Measurements from ENCODE around the gene RBM33.

The RBM33 gene

DNA sequence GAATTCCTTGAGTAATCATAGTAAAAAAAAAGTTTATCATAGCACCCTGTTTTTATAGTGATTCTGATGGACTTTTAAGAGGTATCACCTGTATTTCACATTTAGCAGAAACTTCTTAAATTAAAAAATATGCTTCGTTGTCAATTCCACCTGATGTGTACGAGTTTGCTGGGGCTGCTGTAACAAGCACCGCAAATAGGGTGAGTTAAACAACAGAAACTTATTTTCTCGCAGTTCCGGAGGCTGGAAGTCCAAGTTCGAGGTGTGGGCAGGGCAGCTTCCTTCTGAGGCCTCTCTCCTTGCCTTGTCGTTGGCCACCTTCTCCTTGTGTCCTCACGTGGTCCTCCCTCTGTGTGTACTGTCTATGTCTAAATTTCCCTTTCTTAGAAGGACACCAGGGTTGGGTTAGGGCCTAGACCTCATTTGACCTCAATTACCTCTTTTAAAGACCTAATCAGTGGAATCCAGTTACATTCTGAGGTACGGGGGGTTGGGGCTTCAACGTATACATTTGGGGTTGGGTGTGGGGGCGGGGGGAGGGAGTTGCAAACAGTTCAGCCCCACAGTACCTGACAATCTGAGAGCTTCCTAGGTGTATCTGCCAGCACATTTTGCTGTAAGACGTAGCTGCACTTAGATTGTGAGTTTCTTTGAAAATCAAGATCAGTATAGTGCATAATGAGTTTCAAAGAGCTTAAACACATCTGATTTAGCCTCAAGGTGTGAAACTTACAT is 72.7 kb downstream of the RBM33 start:
- DNase-seq (ENCODE audit: insufficient read length, low spot score) (no peak), FAIRE-seq (no peak)

DNA sequence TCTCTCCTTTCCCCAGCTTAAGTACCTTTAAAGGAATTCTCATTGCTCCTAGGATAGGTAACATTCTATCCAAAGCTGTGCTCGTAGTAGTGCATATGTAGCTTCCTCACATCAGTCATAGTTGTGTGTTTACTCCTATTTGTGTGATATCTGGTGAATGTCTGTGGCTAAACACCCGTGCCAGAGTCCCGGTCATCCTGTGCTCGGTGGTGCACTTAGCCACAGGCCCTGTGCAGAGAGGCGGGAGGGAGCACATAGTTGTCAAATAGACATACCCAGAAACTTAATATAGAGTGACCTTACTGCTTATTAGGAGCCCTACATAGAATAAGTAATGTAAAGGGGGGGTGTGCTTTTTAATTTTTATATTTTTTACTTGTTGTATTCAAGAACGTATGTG is 76.6 kb downstream of the RBM33 start:
- FAIRE-seq (peak; percentile 89), DNase-seq (ENCODE audit: insufficient read length, low spot score) (no peak)

DNA sequence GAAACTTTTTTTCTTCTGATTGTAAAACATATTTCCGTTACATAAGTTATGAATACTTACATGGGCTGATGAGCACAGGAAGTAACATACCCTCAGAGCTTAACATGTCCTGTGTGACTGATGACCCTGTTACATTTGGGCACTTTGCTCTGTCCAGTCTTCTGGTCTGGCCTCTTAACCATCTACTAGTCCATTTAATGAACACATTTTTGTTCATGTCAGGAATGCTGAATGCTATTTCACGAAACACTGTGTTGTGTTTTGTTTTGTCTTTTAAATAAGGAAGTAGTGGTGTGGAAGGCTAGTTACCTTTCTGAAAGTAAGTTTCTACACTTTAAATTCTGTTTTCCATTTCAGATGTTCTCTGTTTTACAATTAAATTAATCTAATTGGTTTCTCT is 77.7 kb downstream of the RBM33 start:
- FAIRE-seq (peak; percentile 89), DNase-seq (ENCODE audit: insufficient read length, low spot score) (no peak)

DNA sequence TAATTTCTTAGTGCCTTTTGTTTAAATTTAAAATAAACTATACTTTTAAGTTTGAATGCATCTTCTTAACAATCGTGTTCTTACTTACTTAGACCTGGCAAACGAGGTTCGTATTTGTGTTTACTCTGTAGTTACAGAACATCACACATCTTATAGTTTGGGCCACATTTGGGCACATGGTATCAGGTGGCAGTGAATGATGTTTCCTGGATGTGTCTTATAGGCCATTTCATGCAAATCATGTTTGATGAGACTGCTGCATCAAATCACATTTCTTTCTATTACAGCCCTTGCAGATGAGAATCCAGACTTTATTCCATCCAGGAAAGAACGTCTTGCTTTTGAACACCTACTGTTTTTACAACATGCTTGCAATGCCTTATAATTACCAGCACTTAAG is 78.5 kb downstream of the RBM33 start:
- no peak for DNase-seq (ENCODE audit: insufficient read length, low spot score)
- peak; percentile 73 for FAIRE-seq

DNA sequence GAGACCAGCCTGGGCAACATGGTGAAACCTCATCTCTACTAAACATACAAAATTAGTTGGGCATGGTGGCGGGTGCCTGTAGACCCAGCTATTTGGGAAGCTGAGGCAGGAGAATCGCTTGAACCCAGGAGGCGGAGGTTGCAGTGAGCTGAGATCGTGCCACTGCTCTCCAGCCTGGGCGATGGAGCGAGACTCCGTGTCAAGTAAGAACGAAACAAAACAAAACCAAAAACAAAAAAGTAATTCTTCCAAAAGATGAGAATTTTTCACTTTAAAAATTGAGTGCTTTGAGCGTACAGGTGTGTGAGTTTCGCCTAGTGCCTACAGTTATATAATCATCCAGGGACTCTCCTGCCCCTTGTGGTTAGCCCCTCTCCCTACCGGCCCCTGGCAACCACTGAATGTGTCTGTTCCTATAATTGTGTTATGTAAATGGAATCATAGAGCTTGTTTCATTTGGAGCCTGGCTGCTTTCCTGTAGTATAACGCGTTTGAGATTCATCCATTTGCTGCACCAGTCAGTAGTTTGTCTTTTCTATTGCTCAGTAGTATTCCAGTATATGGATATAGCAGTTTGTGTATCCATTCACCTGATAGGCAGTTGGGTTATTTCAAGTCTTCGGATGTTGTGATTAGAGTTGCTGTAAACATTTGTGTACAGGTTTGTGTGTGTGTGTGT is 80.0 kb downstream of the RBM33 start:
- DNase-seq (ENCODE audit: insufficient read length, low spot score): no peak
- FAIRE-seq: no peak

DNA sequence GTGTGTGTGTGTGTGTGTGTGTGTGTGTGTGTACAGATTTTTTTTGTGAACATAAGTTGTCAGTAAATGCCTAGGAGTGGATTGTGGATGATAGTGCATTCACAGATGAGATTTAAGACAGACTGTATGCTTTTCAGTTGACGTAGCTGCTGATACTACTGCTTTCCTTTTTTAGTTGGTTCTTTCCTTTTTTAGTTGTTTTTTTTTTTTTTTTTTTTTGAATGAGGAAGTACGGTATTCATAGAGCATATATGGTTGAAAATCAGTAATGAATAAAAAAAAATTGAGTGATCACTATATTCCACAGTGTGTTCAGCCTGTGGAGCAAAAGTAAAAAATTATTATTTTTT is 80.5 kb downstream of the RBM33 start:
- DNase-seq (ENCODE audit: insufficient read length, low spot score) (no peak), FAIRE-seq (no peak)

DNA sequence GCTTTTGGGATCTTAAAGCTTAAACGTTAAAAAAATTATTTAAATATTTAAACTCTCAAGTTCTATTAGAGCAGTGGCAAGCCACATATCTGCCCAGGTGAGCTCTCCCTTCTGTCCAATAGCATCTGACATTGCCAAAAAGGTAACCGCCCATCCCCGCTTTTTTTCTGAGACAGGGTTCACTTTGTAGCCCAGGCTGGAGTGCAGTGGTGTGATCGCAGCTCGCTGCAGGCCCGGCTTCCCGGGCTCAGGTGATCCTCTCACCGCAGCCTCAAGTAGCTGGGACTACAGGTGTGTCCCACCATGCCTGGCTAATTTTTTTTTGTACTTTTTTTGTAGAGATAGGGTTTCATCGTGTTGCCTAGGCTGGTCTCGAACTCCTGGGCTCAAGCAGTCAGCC is 83.2 kb downstream of the RBM33 start:
- FAIRE-seq: no peak
- no peak for DNase-seq (ENCODE audit: insufficient read length, low spot score)

DNA sequence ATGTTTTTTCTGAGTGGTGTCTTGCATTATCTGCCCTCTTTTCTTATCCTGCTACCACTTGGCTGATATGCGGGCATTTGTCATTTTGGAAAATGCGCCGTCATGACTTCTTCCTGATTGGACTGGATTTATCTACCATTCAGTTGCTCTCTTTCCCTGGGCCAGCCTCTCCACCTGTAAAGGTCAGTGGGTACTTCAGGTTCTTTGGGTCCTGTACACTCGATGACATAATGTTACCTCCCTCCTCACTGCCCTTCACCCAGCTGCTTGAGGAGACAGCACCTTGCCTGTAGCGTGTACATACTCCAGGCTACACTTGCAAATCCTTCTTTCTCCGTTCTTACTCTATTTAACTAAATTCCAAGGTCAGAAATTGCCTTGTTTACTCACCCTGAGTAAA is 83.7 kb downstream of the RBM33 start:
- DNase-seq (ENCODE audit: insufficient read length, low spot score) (no peak), FAIRE-seq (no peak)

- FAIRE-seq (no peak), DNase-seq (ENCODE audit: insufficient read length, low spot score) (no peak)
Observed at GRCh38 chr7:155729847-155730246, 85.4 kb downstream of the RBM33 start.

GRCh38 chr7:155731380-155731779 is 86.9 kb downstream of the RBM33 start:
- DNase-seq (ENCODE audit: insufficient read length, low spot score): no peak
- FAIRE-seq: no peak

- FAIRE-seq: no peak
Observed at GRCh38 chr7:155731871-155732270, 87.4 kb downstream of the RBM33 start.

GRCh38 chr7:155732286-155732685 is 87.8 kb downstream of the RBM33 start:
- FAIRE-seq (no peak), DNase-seq (ENCODE audit: insufficient read length, low spot score) (no peak)

More at GRCh38 chr7:155731871-155732270, 87.4 kb downstream of the RBM33 start:
- no peak for DNase-seq (ENCODE audit: insufficient read length, low spot score)

DNA sequence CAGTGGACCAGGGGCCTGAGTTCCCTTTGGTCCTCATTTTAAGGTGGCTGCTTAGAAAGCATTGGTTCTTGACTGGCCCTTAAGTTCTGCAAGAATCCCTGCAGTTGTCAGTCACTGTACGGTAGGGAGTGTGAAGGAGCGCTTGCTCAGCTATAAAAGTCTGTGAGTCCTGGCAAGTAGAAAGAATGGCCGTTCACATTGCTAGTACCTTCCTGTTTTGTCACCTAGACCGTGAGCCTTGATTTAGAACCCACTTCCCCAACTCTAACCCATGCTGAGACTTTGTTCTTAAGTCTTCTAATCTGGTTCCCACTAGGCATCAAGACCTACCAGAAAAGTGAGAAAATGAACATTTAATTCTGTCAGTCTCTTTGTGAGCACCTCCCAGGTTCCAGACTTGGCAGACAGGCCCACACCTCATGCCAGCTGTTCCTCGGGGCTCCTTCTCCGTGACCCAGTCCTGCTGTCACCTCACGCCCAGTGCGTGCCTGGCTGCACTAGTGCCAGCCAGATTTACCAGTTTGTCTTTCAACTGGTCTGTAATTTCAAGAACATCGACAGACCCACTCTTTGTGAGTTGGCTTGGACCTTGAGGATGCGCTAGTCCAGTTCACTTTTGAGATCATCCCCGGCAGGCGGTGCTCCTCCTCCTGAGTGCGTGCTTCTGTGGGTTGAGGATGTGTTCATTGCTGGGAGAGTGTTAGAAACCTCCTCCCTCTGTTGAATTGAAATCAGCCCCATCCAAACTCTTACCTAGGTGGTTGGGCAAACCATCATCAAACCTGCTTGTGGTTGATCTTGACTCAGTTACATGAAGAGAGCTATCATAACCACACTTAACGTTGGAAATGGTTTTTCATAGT is 89.4 kb downstream of the RBM33 start:
- no peak for DNase-seq (ENCODE audit: insufficient read length, low spot score)
- no peak for FAIRE-seq

DNA sequence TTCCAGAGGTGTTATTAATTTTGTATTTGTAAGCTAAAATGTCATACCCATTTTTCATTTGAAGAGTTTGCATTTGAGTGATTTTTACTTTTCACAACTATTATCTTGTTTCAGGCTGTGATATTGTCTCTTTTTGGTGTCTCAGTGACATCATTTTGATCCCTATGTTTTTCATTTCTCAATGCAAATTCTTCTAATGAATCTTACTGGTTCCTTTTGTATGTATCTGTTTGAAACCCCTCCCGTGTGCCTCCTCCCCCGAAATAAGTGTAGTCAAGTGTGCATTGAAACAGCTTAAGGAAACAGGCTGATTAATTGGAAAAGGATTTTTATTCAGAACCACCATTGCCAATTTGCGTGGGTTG is 90.0 kb downstream of the RBM33 start:
- no peak for DNase-seq (ENCODE audit: insufficient read length, low spot score)
- FAIRE-seq: no peak

DNA sequence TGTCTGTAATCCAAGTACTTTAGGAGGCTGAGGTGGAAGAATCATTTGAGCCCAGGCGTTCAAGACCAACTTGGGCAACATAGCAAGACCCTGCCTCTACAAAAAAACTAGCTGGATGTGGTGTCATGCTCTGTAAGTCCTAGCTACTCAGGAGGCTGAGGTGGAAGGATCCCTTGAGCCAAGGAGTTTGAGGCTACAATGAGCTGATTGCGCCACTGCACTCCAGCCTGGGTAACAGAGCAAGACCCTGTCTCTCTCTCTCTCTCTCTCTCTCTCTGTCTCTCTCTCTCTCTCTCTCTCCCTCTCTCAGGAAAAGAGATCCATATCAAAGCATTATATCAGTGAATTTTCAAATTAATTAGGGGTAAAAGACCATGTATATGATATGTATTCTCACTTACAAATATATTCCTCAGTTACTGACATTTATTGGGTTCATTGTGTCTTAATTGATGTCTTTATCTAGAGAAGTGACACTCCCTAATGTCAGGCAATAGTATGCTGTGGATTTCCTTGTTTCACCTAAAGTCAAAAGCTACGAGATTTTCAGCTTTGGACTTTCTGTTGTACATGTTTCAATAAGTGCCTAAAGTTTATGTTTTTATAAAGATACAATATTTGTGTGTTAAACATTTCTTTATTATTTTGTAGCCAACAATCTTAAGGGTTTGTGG is 91.1 kb downstream of the RBM33 start:
- FAIRE-seq (no peak), DNase-seq (ENCODE audit: insufficient read length, low spot score) (no peak)

GRCh38 chr7:155737590-155737989 is 93.1 kb downstream of the RBM33 start:
- FAIRE-seq (no peak), DNase-seq (ENCODE audit: insufficient read length, low spot score) (no peak)

DNA sequence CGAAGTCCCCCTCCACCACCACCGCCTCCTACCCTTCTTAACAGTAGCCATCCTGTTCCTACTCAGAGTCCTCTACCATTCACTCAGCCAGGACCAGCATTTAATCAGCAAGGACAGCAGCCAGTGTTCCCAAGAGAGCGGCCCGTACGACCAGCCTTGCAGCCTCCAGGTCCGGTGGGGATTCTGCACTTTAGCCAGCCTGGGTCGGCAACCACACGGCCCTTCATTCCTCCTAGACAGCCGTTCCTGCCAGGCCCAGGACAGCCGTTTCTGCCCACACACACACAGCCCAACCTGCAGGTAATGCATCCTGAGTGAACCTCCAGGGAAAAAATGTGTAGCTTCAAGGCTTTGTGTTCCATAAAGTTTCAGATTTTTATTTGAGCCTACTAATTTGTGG is 93.6 kb downstream of the RBM33 start:
- FAIRE-seq (no peak), DNase-seq (ENCODE audit: insufficient read length, low spot score) (no peak)

- DNase-seq (ENCODE audit: insufficient read length, low spot score) (no peak), FAIRE-seq (peak; percentile 89)
Observed at GRCh38 chr7:155738652-155739537, 94.4 kb downstream of the RBM33 start.

DNA sequence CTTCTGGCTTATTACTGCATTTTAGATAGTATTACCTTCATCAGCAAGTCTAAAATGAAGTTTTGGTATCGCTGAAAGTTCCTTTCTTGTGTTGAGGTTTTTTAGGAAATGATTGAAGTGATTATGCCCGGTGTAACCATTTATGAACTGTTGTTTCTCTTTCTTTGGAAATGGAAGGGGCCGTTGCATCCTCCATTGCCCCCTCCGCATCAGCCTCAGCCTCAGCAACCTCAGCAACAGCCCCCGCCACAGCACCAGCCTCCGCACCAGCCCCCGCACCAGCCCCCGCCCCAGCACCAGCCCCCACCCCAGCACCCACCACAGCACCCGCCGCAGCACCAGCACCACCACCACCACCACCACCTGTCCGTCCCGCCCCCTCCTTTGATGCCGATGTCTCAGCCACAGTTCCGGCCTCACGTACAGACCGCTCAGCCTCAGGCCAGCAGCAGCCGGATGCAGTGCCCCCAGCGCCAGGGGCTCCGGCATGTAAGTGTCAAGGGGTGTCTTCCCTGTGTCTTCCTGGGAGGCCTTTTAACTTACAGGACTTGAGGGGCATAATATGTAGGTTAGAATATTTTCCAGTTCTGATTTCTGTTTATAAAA is 95.2 kb downstream of the RBM33 start:
- DNase-seq (ENCODE audit: insufficient read length, low spot score): no peak
- FAIRE-seq: no peak

DNA sequence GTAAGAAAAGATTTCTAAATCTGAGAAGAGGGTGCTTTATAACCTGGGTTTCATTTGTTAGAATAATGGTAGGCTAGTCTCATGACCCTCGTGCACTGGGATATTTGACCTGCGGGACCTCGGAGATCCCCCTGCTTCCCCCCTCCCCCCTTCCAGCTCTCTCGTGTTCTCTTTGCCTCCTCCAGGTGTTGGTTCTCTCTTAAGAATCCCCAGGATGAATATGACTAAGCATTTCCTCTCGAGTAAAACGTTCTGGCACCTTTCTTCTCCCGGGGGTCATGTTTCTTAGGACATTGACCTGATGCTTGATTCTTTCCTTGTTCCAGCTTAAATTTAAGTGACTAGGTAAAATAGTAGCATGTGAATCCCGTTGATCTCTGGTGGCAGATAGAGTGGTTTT is 96.6 kb downstream of the RBM33 start:
- no peak for DNase-seq (ENCODE audit: insufficient read length, low spot score)

More for the DNA sequence above, 96.6 kb downstream of the RBM33 start:
- peak; percentile 74 for FAIRE-seq

All from GM19239 (cell line).